VCaP (cell line): ENCODE results near the gene ZNF629.

ENCODE experiments used
- H3K27ac ChIP-seq: fragments of 450-650 bp; 2 replicates; pipeline ENCODE4 v1.5.1; 2017
- CTCF ChIP-seq: fragments of 450-650 bp; conservative IDR thresholded peaks from 2 replicates; pipeline ENCODE4 v1.5.1; 2017; ENCODE audit warnings: mild to moderate bottlenecking, moderate library complexity

The ZNF629 gene

GRCh38 chr16:30768583-30769181 is 18.3 kb downstream of the ZNF629 start:
- no peak for TF ChIP-seq CTCF

DNA sequence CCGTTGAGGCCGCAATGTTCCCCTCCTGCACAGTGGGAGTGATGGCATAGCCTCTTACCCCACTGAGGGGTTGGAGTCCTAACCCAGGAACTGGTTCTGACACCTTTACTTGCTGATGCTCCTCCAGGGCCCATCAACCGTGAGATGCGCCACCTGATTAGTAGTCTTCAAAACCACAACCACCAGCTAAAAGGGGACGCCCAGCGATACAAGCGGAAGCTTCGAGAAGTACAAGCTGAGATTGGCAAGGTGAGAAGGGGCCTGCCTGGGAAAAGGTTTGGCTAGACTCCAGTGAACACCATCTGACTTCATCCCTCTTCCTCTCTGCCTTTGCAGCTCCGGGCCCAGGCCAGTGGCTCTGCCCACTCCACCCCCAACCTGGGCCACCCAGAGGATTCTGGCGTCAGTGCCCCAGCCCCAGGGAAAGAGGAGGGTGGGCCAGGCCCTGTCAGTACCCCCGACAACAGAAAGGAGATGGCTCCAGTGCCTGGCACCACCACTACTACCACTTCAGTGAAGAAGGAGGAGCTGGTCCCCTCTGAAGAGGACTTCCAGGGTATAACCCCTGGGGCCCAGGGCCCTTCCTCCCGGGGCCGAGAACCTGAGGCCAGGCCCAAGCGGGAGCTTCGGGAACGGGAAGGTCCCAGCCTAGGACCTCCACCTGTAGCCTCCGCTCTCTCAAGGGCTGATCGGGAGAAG is 19.1 kb downstream of the ZNF629 start:
- no peak for TF ChIP-seq CTCF
- H3K27ac ChIP-seq, result no peak overlapping the region

More at GRCh38 chr16:30768583-30769181, 18.3 kb downstream of the ZNF629 start:
- no peak overlapping the region for H3K27ac ChIP-seq

DNA sequence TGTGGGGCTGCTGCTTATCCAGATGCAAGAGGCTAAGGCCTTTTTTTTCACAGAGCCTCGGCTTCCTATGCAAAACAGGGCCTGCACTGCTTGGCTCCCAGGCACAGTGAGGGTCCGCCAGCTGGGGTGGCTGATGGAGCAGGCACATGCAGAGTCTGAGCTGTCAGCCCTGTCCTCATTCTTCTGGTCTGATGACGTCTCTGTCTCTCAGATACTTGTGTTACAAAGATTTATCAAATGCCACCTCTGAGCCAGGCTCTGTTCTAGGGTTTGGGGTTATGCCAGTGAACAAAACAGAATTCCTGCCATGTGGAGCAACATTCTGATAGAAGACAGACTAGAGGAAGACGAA is 20.1 kb downstream of the ZNF629 start:
- H3K27ac ChIP-seq, result no peak overlapping the region
- no peak for TF ChIP-seq CTCF

DNA sequence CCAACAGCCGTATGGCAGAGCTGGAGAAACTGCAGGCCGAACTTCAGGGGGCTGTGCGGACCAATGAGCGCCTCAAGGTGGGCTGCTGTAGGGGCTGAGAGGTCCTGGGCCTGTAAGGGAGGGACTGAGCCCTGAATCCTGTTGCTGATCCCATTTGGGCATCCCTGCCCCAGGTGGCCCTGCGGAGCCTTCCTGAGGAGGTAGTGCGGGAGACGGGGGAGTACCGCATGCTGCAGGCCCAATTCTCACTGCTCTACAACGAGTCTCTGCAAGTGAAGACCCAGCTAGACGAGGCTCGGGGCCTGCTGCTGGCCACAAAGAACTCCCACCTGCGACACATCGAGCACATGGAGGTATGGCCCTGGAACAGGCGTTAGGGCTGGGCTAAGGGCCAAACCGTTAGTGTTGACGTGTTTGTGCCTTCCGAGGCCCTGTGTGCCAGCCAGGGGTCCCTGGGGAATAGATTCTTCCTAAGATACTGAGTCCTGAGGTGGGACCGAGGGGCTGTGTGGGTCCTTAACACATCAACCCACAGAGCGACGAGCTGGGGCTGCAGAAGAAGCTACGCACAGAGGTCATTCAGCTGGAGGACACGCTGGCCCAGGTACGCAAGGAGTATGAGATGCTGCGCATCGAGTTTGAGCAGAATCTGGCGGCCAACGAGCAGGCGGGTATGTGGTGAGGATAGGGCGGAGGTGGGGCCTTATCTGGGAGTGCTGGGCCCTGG is 20.6 kb downstream of the ZNF629 start:
- no peak overlapping the region for H3K27ac ChIP-seq
- no peak for TF ChIP-seq CTCF

- no peak for TF ChIP-seq CTCF
- H3K27ac ChIP-seq, result no peak overlapping the region
These were observed 22.1 kb downstream of the ZNF629 start for GRCh38 chr16:30764816-30765465.

DNA sequence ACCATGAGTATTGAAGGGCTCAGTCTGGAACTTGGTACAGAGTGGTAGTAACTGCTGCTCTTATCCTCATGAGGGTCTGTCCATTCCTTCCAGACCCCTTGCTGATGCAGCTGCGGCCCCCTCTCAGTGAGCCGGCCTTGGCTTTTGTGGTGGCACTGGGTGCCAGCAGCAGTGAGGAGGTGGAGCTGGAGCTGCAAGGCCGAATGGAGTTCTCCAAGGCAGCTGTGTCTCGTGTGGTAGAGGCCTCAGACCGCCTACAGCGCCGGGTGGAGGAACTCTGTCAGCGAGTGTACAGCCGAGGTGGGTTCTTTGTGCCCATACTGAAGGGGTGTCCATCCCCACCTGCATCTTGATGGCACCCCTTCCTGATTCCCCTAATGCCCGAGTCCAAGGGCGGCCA is 22.9 kb downstream of the ZNF629 start:
- H3K27ac ChIP-seq, result no peak overlapping the region
- TF ChIP-seq CTCF, result no peak
